GM19023 (cell line): Measurements from ENCODE around the gene CRLF1.
"Not testable (repeated sequence)": the region's sequence is repeated elsewhere in the genome, so short reads cannot be mapped to it uniquely, and the experiment has no call there.

ENCODE experiments used
- ATAC-seq: cut with Tn5 transposase; IDR thresholded peaks from one replicate; pipeline ENCODE4 v1.9.1; 2021; ENCODE audit warnings: mild to moderate bottlenecking, moderate library complexity; ENCODE audit not compliant: unreplicated experiment

The CRLF1 gene

DNA sequence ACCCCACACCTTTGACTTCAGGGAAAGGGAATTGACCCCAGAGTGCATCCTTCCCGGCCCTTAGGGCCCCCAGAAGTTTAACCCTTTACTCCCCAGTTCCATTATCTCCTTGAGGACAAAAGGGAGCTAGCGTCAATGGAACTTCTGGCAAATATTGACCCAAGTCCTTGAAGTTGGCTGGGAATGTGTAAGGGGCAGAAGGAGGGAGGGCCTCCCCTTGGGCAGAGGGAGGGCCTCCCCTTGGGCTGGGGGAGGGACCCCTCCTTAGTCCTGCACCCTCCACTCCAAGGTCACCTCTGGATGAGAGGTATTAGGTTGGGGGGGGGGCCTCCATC, 3.1 kb upstream of the CRLF1 start:
- ATAC-seq, result no peak

DNA sequence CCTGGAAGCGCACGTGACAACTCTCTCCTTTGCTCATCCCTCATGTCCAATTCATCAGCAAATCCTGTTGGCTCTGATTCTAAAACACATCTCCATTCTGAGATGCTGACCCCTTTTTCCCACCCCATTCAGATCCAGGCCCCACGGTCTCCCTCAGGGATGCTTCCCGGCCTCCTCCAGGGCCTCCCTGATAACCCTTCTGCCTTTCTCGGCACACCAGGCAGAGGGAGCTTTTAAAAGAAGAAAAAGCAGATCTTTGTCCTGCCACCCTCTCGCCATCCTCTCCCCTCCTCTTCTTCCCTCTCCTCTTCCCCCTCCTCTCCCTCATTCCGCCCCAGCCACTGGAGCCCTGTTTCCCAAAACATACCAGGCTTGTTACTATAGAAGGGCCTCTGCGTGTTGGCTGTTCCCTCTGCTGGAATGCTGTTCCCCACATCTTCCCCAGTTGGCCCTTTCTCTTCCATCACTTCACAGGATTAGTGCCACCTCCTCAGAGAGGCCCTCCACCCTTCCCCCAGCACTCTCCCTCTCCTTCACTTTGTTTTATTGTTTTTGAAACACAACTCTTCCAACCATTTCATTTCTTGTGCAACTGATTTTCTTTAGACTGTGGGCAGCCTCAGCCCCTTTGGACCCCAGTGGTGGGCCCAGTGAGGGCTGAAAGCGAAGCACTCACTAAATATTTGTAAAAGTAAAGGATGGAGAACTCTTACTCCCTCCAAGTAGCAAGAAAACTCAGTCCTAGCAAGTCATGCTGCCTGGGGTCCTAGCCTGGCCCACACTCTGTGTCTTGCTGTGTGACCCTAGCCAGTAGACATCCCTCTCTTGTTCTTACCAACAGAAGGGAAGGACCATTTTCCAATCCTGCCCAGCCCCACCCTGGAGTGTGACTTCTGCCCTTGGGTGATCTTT, 2.5 kb upstream of the CRLF1 start:
- ATAC-seq, result no peak

DNA sequence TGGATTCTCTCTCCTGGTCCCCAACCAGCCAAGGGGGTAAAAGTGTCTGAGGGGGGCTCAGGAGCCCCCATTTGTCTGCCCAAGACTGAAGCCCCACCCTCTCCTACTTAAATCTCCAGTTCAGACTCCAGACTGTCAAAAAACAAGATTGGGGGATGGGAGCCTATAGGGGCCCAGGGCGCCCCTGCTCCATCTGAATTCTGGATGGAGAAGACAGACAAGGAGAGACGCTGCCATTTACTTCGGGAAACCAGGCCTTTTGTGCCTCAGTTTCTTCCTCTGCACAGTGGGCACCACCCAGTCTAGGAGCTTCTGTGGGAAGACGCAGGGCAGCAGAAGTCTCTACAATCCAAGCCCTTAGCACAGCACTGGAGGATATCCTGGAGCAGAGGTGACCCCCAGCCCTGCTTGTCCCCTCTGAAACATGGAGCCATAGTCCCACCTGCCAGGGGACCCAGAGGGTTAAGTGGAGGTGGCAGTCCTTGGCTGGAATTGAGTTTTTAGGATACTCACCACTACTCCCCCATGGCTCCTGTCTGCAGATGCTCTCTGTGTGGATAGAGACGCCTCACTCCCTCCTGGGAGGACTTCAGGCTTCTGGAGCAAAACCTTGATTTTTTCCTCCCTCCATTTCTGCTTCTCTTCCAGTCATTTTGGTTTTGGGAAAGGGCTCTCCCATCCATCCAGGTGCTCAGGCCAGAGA, 1.7 kb upstream of the CRLF1 start:
- ATAC-seq, result no peak

DNA sequence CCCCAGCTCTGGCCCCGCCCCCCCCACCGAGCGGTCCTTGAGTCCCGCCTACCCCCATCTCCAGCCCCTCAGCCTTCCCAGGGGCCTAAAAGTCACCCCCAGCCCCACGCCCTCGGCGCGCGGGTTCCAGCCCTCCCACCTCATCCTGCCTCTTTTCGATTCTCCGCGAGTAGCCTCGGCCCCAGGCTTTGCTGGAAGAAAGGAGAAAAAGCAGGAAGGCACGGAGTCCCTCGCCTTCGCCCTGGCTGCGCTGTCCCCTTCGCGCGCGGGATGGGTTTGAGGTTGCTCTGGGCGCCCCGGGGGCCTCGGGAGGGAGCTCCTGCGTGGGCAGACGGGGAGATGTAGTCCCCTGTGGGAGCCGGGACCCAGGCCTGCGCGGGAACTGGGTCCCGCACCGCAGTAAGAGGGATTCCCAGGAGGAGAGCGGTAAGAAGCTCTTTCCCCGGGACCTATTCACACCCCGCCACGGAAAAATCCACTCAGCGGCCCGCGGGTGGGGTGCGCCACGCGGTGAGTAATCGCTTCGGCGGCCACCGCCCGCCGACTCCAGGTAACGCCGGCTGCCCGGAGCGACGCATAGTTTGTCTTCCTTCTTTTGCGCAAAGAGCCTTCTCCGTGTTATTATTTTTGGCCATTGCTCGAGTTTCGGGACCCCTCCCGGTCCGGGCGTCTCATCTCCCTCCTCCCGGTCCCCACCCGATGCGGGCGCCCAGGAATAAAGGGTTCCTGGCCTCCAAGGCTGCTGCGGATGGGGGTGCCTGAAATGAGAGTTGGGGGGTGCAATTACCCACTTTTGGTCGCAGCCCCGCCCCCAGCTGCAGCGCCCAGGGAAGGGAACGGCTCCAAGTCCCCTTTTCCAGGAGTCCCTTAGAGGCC, 865 bp upstream of the CRLF1 start:
- no peak for ATAC-seq

DNA sequence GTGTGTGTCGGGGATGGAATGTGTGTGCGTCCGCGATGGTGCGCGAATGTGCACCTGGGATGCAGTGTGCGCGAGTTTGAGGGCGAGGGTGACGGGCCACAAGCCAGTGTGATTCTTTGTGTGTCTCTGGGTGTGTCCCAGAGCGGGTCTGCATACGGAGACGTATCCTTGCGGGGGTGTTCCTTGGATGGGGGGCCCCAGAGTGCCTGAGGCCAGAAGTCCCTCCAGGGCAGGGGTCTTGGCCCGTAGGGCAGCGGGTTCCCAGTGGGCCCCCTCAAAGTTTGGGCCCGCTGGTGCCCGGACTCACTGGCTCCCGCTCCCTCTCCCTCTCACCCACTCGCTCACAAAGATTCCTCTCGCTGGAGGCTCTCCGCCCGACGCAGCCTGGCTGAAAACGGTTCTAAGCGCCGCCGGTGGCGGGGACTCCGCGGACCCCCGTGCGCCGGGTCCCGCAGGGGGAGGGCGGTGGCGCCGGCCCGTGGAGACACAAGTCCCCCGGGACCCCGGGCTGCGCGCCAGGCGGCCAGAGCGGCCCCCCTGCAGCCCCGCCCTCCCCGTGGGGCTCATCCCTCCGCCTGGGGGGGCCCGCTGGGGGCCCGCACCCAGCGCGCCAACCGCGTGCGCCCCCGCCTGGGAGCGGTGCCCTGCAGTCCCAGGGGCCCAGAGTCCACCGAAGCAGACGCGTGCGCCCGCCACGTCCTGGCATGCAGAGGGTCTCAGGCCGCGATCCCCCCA, 886 bp downstream of the CRLF1 start:
- ATAC-seq, result no peak

DNA sequence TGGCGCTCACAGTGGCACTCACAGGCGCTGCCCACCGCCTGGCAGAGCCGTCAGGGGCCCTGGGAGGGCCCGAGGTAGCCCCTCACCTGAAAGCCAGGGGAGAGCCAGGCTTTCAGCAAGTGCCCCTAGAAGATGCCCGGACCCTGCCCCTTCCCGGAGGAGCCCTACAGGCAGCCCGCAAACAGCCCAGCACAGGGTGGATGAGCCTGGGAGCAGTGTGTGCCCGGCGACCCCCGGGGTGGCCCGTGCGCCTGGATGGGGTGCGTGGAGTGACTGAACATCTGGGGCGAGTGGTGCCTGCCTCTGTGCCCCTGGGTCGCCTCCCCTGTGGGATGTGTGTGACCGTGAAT, 1.4 kb downstream of the CRLF1 start:
- ATAC-seq, result no peak

DNA sequence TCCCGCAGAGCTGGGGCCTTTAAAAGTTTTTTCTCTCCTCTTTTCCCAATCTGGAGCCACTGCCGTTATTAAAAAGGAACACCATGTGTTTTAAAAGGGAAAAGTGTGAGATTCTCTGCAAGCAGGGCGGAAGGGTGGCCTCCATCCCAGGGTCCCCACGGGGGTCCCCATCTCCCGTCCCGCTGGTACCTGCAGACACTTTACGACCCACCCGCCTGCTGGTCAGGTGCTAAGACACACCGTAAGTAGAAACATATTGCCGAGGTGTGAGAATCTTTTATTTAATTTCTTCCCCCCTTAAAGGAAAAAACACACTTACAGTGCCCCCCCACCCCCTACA, 1.8 kb downstream of the CRLF1 start:
- no peak for ATAC-seq

DNA sequence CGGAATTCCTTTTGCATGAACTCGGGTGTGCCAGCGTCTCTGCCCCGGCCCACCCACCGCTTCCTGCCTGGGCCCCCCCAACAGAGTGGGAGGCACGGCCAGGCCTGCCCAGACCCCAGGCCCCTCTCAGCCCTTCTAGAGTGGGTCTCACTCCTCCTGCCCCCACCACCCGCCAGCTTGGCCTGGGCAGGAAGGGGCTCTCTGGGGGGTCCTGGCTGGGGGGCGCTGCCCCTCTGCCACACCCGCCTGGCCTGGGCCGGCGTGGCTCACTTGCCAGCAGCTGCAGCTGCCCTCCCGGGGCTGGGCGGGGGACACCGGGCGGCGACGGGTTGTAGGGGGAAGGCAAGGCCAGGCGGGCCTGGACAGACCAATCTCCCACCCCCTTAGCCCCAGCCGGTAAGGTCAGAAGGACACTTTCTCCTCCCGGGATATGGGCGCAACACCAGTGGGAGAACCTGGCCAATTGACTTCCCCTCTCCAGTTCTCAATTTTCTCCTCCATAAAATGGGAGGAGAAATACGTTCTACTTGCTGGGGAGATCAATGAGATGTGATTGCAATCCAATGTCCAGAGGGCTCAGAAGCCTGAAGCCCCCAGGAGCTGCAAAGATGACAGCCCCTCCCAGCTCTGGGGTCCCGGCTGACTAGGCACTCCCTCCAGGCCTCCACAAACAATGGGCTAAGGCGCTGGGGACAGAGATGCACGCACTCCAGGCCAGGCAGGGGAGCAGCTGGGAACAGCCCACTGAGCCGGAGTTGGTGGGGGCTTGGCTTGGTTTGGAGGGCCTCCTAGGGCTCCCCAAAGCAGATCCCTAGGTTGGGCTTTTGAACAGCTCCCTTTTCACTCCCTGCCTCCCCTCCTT, 2.4 kb downstream of the CRLF1 start:
- ATAC-seq, result no peak

DNA sequence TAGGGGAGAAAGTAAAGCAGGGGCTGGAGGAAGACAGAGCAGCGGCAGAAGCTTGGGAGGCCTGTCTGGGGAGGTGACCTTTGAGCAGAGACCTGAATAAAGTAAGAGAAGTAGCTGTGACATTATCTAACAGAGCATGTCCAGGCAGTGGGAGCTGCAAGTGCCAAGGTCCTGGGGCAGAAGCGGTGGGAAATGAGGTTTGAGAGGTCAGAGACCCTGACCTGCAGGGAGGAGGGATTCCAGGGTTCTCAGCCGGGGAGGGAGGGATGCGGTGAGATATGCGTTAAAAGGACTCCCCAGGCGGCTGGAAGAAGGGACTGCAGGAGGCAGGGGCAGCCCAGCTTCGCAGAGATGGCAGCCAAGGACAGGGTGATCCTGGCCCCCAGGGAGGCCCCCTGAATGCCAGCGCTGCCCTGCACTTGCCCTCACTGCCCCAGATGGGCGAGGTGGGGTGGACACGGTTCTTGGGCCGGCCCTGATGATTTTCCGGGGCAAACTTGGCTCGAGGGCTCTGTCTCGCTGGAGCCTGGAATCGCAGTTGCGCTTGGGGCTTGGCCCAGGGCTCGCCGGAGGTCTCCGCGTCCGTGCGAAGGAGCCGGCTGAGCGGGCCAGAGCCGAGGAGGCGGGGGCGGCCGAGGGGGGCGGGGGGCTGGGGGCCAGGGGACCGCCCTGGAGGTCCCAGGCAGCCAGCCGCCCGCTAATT, 3.2 kb downstream of the CRLF1 start:
- ATAC-seq, result no peak

GRCh38 chr19:18601875-18602274, 4.7 kb downstream of the CRLF1 start:
- no peak for ATAC-seq

DNA sequence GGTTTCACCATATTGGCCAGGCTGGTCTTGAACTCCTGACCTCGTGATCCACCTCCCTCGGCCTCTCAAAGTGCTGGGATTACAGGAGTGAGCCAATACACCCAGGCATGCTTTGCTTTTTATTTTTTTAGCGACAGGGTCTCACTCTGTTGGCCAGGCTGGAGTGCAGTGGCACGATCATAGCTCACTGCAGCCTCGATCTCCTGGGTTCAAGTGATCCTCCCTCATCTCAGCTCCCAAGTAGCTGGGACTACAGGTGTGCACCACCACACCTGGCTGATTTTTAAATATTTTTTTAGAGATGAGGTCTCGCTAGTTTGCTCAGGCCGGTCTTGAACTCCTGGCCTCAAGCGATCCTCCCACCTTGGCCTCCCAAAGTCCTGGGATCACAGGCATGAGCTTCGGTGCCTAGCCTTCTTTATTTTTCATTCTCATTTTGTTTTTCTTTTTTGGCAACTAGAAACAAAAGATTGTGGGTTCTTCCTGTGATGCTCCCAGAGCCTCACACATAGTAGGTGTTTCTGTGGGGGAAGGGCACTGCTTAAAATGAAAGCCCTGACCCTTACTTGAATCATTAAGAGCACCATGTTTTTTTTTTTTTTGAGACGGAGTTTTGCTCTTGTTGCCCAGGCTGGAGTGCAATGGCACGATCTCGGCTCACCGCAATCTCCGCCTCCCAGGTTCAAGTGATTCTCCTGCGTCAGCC, 5.8 kb downstream of the CRLF1 start:
- not testable (repeated sequence) for ATAC-seq

- no peak for ATAC-seq
Observed at GRCh38 chr19:18599485-18599884, 7.1 kb downstream of the CRLF1 start.

- no peak for ATAC-seq
Observed at GRCh38 chr19:18597809-18598660, 8.6 kb downstream of the CRLF1 start.

DNA sequence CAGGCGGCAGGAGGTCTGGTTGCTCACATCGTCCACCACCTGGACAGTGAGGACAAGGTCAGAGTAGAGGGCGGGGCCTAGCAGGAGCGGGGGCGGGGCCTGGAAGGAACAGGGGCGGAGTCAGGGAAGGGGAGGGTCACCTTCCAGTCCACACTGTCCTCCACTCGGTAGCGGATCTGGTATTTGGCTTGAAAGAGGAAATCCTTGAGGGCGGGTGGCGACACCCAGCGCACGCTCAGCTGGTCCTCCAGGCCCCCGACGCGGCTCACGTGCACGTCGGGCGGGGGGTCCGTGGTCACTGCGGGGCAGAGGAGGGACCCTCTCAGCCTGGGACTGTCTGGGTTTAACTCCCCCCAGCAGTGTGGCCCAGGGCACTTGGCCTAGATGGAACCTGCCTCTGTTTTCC, 9.8 kb downstream of the CRLF1 start:
- ATAC-seq, result no peak

GRCh38 chr19:18595475-18595874, 11.1 kb downstream of the CRLF1 start:
- no peak for ATAC-seq

- ATAC-seq, result no peak
Observed at GRCh38 chr19:18594824-18595373, 11.7 kb downstream of the CRLF1 start.

DNA sequence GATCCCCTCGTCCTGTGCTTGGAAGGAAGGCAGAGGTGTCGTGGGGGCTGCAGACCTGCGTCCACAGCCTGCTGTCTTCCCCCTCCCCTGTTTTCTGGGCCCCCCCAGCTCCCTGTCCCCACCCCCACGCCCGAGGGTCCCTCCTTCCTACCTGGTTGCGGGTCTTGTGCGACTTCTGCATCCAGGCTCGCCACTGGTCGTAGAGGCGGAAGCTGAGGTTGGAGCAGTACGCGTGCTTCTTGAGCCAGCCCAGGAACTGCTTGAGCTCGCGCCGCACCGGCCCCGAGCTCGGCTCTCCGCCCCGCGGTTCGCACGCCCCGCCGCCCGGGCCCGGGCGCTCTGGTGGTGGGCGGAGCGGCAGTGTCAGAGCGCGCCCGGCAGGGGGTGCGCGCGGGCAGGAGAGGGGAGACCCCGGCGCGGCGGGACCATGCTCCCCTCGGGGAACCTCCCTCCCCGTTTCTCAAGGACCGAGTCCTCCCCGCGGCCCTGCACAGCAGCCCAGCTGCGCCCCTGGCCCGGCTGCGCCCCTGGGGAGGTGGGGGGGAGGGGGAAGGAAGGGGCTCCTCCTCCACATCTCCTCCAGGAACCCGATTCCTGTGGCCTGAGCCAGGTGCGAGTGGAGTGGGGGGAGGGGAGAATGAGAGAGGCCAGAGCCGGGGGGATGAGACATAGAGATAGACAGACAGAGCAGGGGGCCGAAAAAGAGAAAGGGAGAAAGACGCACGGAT, 12.3 kb downstream of the CRLF1 start:
- ATAC-seq, result peak; percentile 56
